Activated CD4-positive, alpha-beta T cell treated with anti-CD3 and anti-CD28 coated beads, Interleukin-2, amount 50 U/mL, for 24 hours (primary cell): ENCODE results near the gene EXTL1.

Experiments used
- DNase-seq, 2 donors: peaks; one replicate each; pipeline ENCODE4 v3.0.0-alpha.2; 2020; ENCODE audit warnings: low read depth in 1 of 2, low spot score in 1 of 2

Gene EXTL1

GRCh38 chr1:26023826-26024225 lies 2.3 kb downstream of the EXTL1 start:
- no peak for DNase-seq

- DNase-seq = no peak
These were observed 3.5 kb downstream of the EXTL1 start for GRCh38 chr1:26025060-26025459.

GRCh38 chr1:26025517-26025916 lies 3.9 kb downstream of the EXTL1 start:
- no peak for DNase-seq

- no peak for DNase-seq
These were observed 6.3 kb downstream of the EXTL1 start for GRCh38 chr1:26027716-26028489.

GRCh38 chr1:26028490-26028980 lies 7.0 kb downstream of the EXTL1 start:
- no peak for DNase-seq

- no peak for DNase-seq
These were observed 7.7 kb downstream of the EXTL1 start for GRCh38 chr1:26029054-26029863.

GRCh38 chr1:26029864-26030481 lies 8.4 kb downstream of the EXTL1 start:
- no peak for DNase-seq

GRCh38 chr1:26031196-26031595 lies 9.6 kb downstream of the EXTL1 start:
- no peak for DNase-seq

- no peak for DNase-seq
These were observed 10.1 kb downstream of the EXTL1 start for GRCh38 chr1:26031611-26032220.

GRCh38 chr1:26032656-26033357 lies 11.2 kb downstream of the EXTL1 start:
- DNase-seq = no peak

- no peak for DNase-seq
These were observed 13.1 kb downstream of the EXTL1 start for GRCh38 chr1:26034504-26035202.

- peak; percentile 74 to 89 for DNase-seq
These were observed 13.8 kb downstream of the EXTL1 start for GRCh38 chr1:26035203-26035958.

- DNase-seq = peak; percentile 61 to 76
These were observed 14.6 kb downstream of the EXTL1 start for GRCh38 chr1:26035959-26036755.

GRCh38 chr1:26036756-26037281 lies 15.2 kb downstream of the EXTL1 start:
- DNase-seq = no peak

GRCh38 chr1:26037904-26038303 lies 16.3 kb downstream of the EXTL1 start:
- DNase-seq = no peak

- no peak for DNase-seq
These were observed 16.9 kb downstream of the EXTL1 start for GRCh38 chr1:26038477-26038876.

GRCh38 chr1:26038904-26039303 lies 17.3 kb downstream of the EXTL1 start:
- DNase-seq = no peak

GRCh38 chr1:26041401-26041800 lies 19.8 kb downstream of the EXTL1 start:
- DNase-seq = no peak
